H1 (cell line): Measurements from ENCODE around the gene NECTIN2. TPM values are rescaled to one million over a fixed set of nuclear protein-coding genes. Genes with fewer than 3 reads are reported as not detected.
"Not testable (repeated sequence)": the region's sequence is repeated elsewhere in the genome, so short reads cannot be mapped to it uniquely, and the experiment has no call there.

ENCODE experiments used
- CTCF ChIA-PET: fragments of 300-600 bp; sonication (Branson Sonifier 250); formaldehyde crosslinking; loops from one replicate; lab custom pipeline; 2021; ENCODE audit not compliant: partially characterized antibody; lab: Charles Lee
- POLR2A ChIA-PET: fragments of 300-600 bp; sonication (Branson Sonifier 250); formaldehyde crosslinking; loops from one replicate; lab custom pipeline; 2021; ENCODE audit warnings: inconsistent platforms; ENCODE audit not compliant: partially characterized antibody; lab: Charles Lee
- DNase-seq, 2 experiments: peaks; one replicate each; pipeline versions ENCODE4 v3.0.0 to v3.0.0-alpha.2; 2010 to 2022; ENCODE audit warnings: low spot score in 2 of 2, low read depth in 1 of 2, mixed read lengths in 1 of 2
- FAIRE-seq: peaks from 2 replicates; lab custom pipeline; 2011; peaks lifted over from hg19 to GRCh38; lab: Jason Lieb, UNC
- H2AFZ ChIP-seq: 2 replicates; pipeline ENCODE4 v1.8.1; 2012; ENCODE audit warnings: low read length, inconsistent platforms
- H2AK5ac ChIP-seq: 2 replicates; pipeline ENCODE4 v1.6.1; 2013; ENCODE audit warnings: low read depth, low read length
- H2BK120ac ChIP-seq: replicated peaks from 2 replicates; pipeline ENCODE3; 2013; ENCODE audit warnings: low read depth, low read length, inconsistent platforms
- H2BK12ac ChIP-seq: 2 replicates; pipeline ENCODE4 v1.6.1; 2013; ENCODE audit warnings: low read depth, low read length
- H2BK15ac ChIP-seq: 2 replicates; pipeline ENCODE4 v1.6.1; 2013; ENCODE audit warnings: low read length
- H2BK20ac ChIP-seq: 2 replicates; pipeline ENCODE4 v1.6.1; 2013; ENCODE audit warnings: low read length
- H2BK5ac ChIP-seq: 2 replicates; pipeline ENCODE4 v1.6.1; 2013; ENCODE audit warnings: low read depth, low read length
- H3K14ac ChIP-seq: 2 replicates; pipeline ENCODE4 v1.6.1; 2013; ENCODE audit warnings: inconsistent platforms; ENCODE audit not compliant: insufficient read length
- H3K18ac ChIP-seq: 2 replicates; pipeline ENCODE4 v1.6.1; 2013; ENCODE audit warnings: low read length; ENCODE audit errors: extremely low read depth
- H3K23ac ChIP-seq: 2 replicates; pipeline ENCODE4 v1.6.1; 2013; ENCODE audit warnings: inconsistent platforms; ENCODE audit not compliant: insufficient read length
- H3K23me2 ChIP-seq: 2 replicates; pipeline ENCODE4 v1.6.1; 2013; ENCODE audit warnings: low read depth, low read length
- H3K27ac ChIP-seq: 2 replicates; pipeline ENCODE4 v1.6.1; 2011; ENCODE audit warnings: low read depth, low read length, inconsistent platforms
- H3K27me3 ChIP-seq, 4 experiments: replicated peaks in 1 of 4; 1 replicate in 1 of 4; 2 replicates in 3 of 4; pipeline versions ENCODE4 v1.6.1 to v1.8.1; 2011 to 2013; ENCODE audit warnings: low read length in 3 of 4, mild to moderate bottlenecking in 3 of 4, inconsistent platforms in 2 of 4, mixed read lengths in 2 of 4, moderate library complexity in 1 of 4; ENCODE audit not compliant: control insufficient read depth in 3 of 4, insufficient read depth in 3 of 4; ENCODE audit errors: extremely low read depth in 1 of 4
- H3K36me3 ChIP-seq, 4 experiments: 2 replicates each; pipeline versions ENCODE4 v1.6.1 to v1.8.1; 2011 to 2013; ENCODE audit warnings: mild to moderate bottlenecking in 4 of 4, low read length in 3 of 4, moderate library complexity in 2 of 4, control low read depth in 1 of 4, inconsistent platforms in 1 of 4; ENCODE audit not compliant: insufficient read depth in 4 of 4, control insufficient read depth in 2 of 4
- H3K4ac ChIP-seq: replicated peaks from 2 replicates; pipeline ENCODE3; 2013; ENCODE audit warnings: low read length, low read depth, mixed read lengths, inconsistent platforms; ENCODE audit not compliant: insufficient read length
- H3K4me1 ChIP-seq, 4 experiments: replicated peaks in 1 of 4; 1 replicate in 1 of 4; 2 replicates in 3 of 4; pipeline versions ENCODE4 v1.6.1 to v1.8.1; 2011 to 2013; ENCODE audit warnings: low read length in 3 of 4, inconsistent platforms in 2 of 4, mixed read lengths in 1 of 4; ENCODE audit not compliant: insufficient read depth in 4 of 4, control insufficient read depth in 3 of 4
- H3K4me2 ChIP-seq, 2 experiments: 2 replicates each; pipeline versions ENCODE4 v1.6.1 to v1.8.1; 2011 to 2013; ENCODE audit warnings: low read depth in 2 of 2, low read length in 2 of 2, control low read depth in 1 of 2, inconsistent platforms in 1 of 2, mild to moderate bottlenecking in 1 of 2; ENCODE audit not compliant: insufficient read depth in 1 of 2
- H3K4me3 ChIP-seq, 4 experiments: fragments of 200-600, 300-600 bp in 1 of 4; sonication (generic), shearing (Covaris generic), sonication (Bioruptor Twin) in 1 of 4; 2 replicates each; pipeline versions ENCODE4 v1.5.1 to v1.8.1; 2011 to 2016; ENCODE audit warnings: low read length in 4 of 4, low read depth in 3 of 4, control low read depth in 2 of 4, inconsistent platforms in 2 of 4, mild to moderate bottlenecking in 2 of 4, mixed read lengths in 1 of 4, moderate library complexity in 1 of 4; ENCODE audit not compliant: insufficient read depth in 2 of 4; ENCODE audit errors: extremely low read depth in 1 of 4
- H3K56ac ChIP-seq: replicated peaks from 2 replicates; pipeline ENCODE3; 2013; ENCODE audit warnings: low read depth, mild to moderate bottlenecking, mixed read lengths, low read length, inconsistent platforms; ENCODE audit not compliant: insufficient read length
- H3K79me1 ChIP-seq: 2 replicates; pipeline ENCODE4 v1.6.1; 2013; ENCODE audit warnings: low read depth, low read length, control low read depth
- H3K79me2 ChIP-seq, 2 experiments: 2 replicates each; pipeline versions ENCODE4 v1.6.1 to v1.8.1; 2012 to 2013; ENCODE audit warnings: low read length in 2 of 2, mild to moderate bottlenecking in 2 of 2, inconsistent platforms in 1 of 2; ENCODE audit not compliant: insufficient read depth in 2 of 2, control insufficient read depth in 1 of 2
- H3K9ac ChIP-seq, 4 experiments: replicated peaks in 1 of 4; 1 replicate in 1 of 4; 2 replicates in 3 of 4; pipeline versions ENCODE4 v1.6.1 to v1.8.1; 2011 to 2013; ENCODE audit warnings: low read depth in 3 of 4, low read length in 3 of 4, control low read depth in 2 of 4, mild to moderate bottlenecking in 2 of 4, moderate library complexity in 2 of 4, inconsistent platforms in 1 of 4; ENCODE audit errors: extremely low read depth in 1 of 4
- H3K9me3 ChIP-seq, 2 experiments: 2 replicates each; pipeline versions ENCODE4 v1.6.1 to v1.8.1; 2012 to 2013; ENCODE audit warnings: mild to moderate bottlenecking in 2 of 2, moderate library complexity in 2 of 2, control low read depth in 1 of 2, inconsistent platforms in 1 of 2, low read depth in 1 of 2, low read length in 1 of 2, mixed read lengths in 1 of 2; ENCODE audit not compliant: insufficient read depth in 2 of 2
- H4K20me1 ChIP-seq, 2 experiments: replicated peaks in 1 of 2; 2 replicates each; pipeline versions ENCODE3 to v1.8.1; 2011 to 2013; ENCODE audit warnings: inconsistent platforms in 2 of 2, low read length in 2 of 2, mild to moderate bottlenecking in 1 of 2; ENCODE audit not compliant: insufficient read depth in 2 of 2, control insufficient read depth in 1 of 2
- H4K5ac ChIP-seq: 2 replicates; pipeline ENCODE4 v1.6.1; 2013; ENCODE audit warnings: low read length, low read depth, mixed read lengths, inconsistent platforms; ENCODE audit not compliant: insufficient read length
- H4K8ac ChIP-seq: 2 replicates; pipeline ENCODE4 v1.8.0; 2013; ENCODE audit warnings: mild to moderate bottlenecking, moderate library complexity, low read length, inconsistent platforms; ENCODE audit not compliant: insufficient read depth; ENCODE audit errors: extremely low read depth
- H4K91ac ChIP-seq: replicated peaks from 2 replicates; pipeline ENCODE3; 2013; ENCODE audit warnings: low read length, mixed read lengths, inconsistent platforms; ENCODE audit not compliant: insufficient read length
- ASH2L ChIP-seq: fragments of 200-600, 300-600 bp; sonication (generic); IDR thresholded peaks from one replicate; pipeline ENCODE4 v1.7.1; 2017; ENCODE audit warnings: low read length
- CEBPB ChIP-seq: IDR thresholded peaks from 2 replicates; pipeline ENCODE4 v1.6.1; 2012; ENCODE audit warnings: low read depth, low read length
- CHD2 ChIP-seq: IDR thresholded peaks from 2 replicates; pipeline ENCODE4 v1.6.1; 2012; ENCODE audit warnings: low read length, improper control_type of control experiment
- CREB1 ChIP-seq: IDR thresholded peaks from 2 replicates; pipeline ENCODE4 v1.6.1; 2012; ENCODE audit warnings: inconsistent platforms
- KDM4A ChIP-seq: IDR thresholded peaks from one replicate; pipeline ENCODE4 v1.7.1; 2012; ENCODE audit warnings: low read depth, mild to moderate bottlenecking, moderate library complexity, low read length, inconsistent platforms; ENCODE audit not compliant: severe bottlenecking
- NRF1 ChIP-seq: IDR thresholded peaks from 2 replicates; pipeline ENCODE4 v1.6.1; 2011; ENCODE audit warnings: mild to moderate bottlenecking, low read depth, low read length, improper control_type of control experiment
- PHF8 ChIP-seq: fragments of 200-600 bp; sonication (generic); conservative IDR thresholded peaks from 2 replicates; pipeline ENCODE4 v1.7.1; 2012; ENCODE audit warnings: low read depth, mild to moderate bottlenecking, inconsistent platforms, low read length, moderate library complexity
- POLR2A ChIP-seq, 2 experiments: IDR thresholded peaks; 1 replicate in 1 of 2; 2 replicates in 1 of 2; pipeline ENCODE4 v1.6.1; 2011; ENCODE audit warnings: low read depth in 2 of 2, low read length in 2 of 2, mild to moderate bottlenecking in 2 of 2; ENCODE audit errors: control extremely low read depth in 1 of 2
- RFX5 ChIP-seq: IDR thresholded peaks from 2 replicates; pipeline ENCODE4 v1.6.1; 2011; ENCODE audit warnings: low read depth, low read length, improper control_type of control experiment, borderline replicate concordance
- SP1 ChIP-seq: IDR thresholded peaks from 2 replicates; pipeline ENCODE4 v1.6.1; 2011; ENCODE audit warnings: low read depth, low read length
- TBP ChIP-seq: IDR thresholded peaks from 2 replicates; pipeline ENCODE4 v1.6.1; 2011; ENCODE audit warnings: low read depth, low read length, improper control_type of control experiment
- WGBS, 2 experiments: shearing (Covaris generic) in 1 of 2; methylation state at CpG; one replicate each; pipeline versions ENCODE4 v1.1.6 to v1.1.7; 2013 to 2015; ENCODE audit warnings: low lambda C conversion rate in 2 of 2, mixed read lengths in 2 of 2, inconsistent platforms in 1 of 2, low coverage in 1 of 2, missing lambda C conversion rate in 1 of 2; ENCODE audit not compliant: insufficient replicate concordance in 2 of 2, insufficient coverage in 1 of 2, insufficient read length in 1 of 2; ENCODE audit errors: extremely low coverage in 1 of 2, missing lambda C conversion rate in 1 of 2; 5-methylcytosine and 5-hydroxymethylcytosine counted together
- polyA plus RNA-seq, 7 experiments: library from polyadenylated mRNA; depleted of rRNA in 3 of 7; stranded (reverse) in 5 of 7; unstranded in 2 of 7; fragments of >200 nt in 5 of 7; fragments of 200-250 nt in 2 of 7; gene quantifications; 1 replicate in 5 of 7; 2 replicates in 1 of 7; 4 replicates in 1 of 7; pipeline versions ENCODE4 v1.2.1 to v1.2.3, GENCODE V29; 2011 to 2013; ENCODE audit warnings: missing spikeins in 2 of 7, mixed read lengths in 2 of 7
- total RNA-seq: library from RNA; stranded (reverse); fragmentation: NEBNext Ultra II Directional; extraction: Animal tissue kit (Norgen Biotek cat#: 25700); gene quantifications from 2 replicates; pipeline ENCODE4 v1.2.1, GENCODE V29; 2021

NECTIN2 gene
- total and polyA plus RNA-seq, 2 of the 8 experiments (the other 6 are each of a cell fraction or from before 2014, with no cell fraction given) = 184 to 237 TPM

- H3K23me2 ChIP-seq, H4K8ac ChIP-seq, H3K36me3 ChIP-seq, H3K14ac ChIP-seq, H3K27me3 ChIP-seq, H4K20me1 ChIP-seq, H2BK120ac ChIP-seq, H3K23ac ChIP-seq, H3K9me3 ChIP-seq, H3K79me2 ChIP-seq, H3K79me1 ChIP-seq: not testable (repeated sequence)
- Histone ChIP-seq H3K18ac (peak within 1 kb of the TSS; percentile 95), H2BK15ac (peak within 1 kb of the TSS; percentile 97; the same call in 1 of the 2 replicates), H3K4me2 (peak within 1 kb of the TSS; percentile 70 to 89), H3K4me3 (peak within 1 kb of the TSS; percentile 41 to 76 (median 56)), H3K56ac (peak within 1 kb of the TSS; percentile 74), H2AFZ (peak within 1 kb of the TSS; percentile 79), H3K4ac (peak within 1 kb of the TSS; percentile 46), H2BK20ac (0 out of 2 replicates have a peak within 1 kb of the TSS, but pooled peaks have one; percentile 61), H3K9ac (peak within 1 kb of the TSS in 3 of 4 experiments; percentile 35 to 91 (median 71); a peak in 6 of 7 replicates), H4K5ac (peak within 1 kb of the TSS; percentile 27), H2BK12ac (peak within 1 kb of the TSS; percentile 75; the same call in 1 of the 2 replicates), H3K27ac (peak within 1 kb of the TSS; percentile 71), H2AK5ac (0 out of 2 replicates have a peak within 1 kb of the TSS, but pooled peaks have one; percentile 48), H4K91ac (peak within 1 kb of the TSS; percentile 36), H2BK5ac (peak within 1 kb of the TSS; percentile 83), H3K4me1 (peaks cover 4 to 17% (median 6%) of the 10 kb centered on the region in 4 experiments)
- DNase-seq (peak; percentile 53 to 93), FAIRE-seq (peak; percentile 24)
- POLR2A ChIA-PET = interaction anchor here (0.7 to 4.9 kb wide), 6 partner anchors 10 to 40 kb away, joined by 3 to 50 read pairs (median 6); partner anchors contain the start of genes APOE and CLPTM1
- CTCF ChIA-PET = interaction anchor here (0.8 to 4.4 kb wide), 3 partner anchors 9 to 38 kb away, joined by 3 to 13 read pairs (median 6); partner anchors contain the start of gene APOE
- TF ChIP-seq CEBPB = peak; percentile 60; the same call in 1 of the 2 replicates
- peak; percentile 83 for TF ChIP-seq CHD2
- peak; percentile 82 for TF ChIP-seq SP1
- TF ChIP-seq ASH2L = peak; percentile 16
- TF ChIP-seq RFX5 = peak; percentile 95
- peak; percentile 12; the same call in 1 of the 2 replicates for TF ChIP-seq NRF1
- TF ChIP-seq TBP = 0 out of 2 replicates have a peak, but pooled peaks have one; percentile 12
- peak; percentile 57 to 69 for TF ChIP-seq POLR2A (IDR thresholded peaks at IDR 0.05; ENCODE audit: control extremely low read depth in 1 of 2, low read depth in 2 of 2, low read length in 2 of 2)
- peak; percentile 27; the same call in 1 of the 2 replicates for TF ChIP-seq PHF8
- TF ChIP-seq CREB1 = peak; percentile 96
- peak; percentile 47 for TF ChIP-seq KDM4A
- WGBS, 2 experiments = 2% methylated on average over 18 of the region's 28 CpGs; no CpG with 5 or more reads in 1 of the 2 experiments
These were observed 68.5 kb downstream of the NECTIN2 start, which contains the start of gene APOC1 for GRCh38 chr19:44914433-44915206. TSS of gene APOC1 (plus strand) at chr19:44914608. CDS start at chr19:44914892, 284 bp downstream.
